Breast epithelium (tissue), 3 donors: ENCODE measurements around the gene GPBP1L1.

Experiments used
- POLR2A ChIP-seq: fragments of 450-650 bp; IDR thresholded peaks from one replicate; pipeline ENCODE4 v1.6.1; 2016; ENCODE audit warnings: antibody characterized with exemption, mild to moderate bottlenecking, moderate library complexity
- POLR2AphosphoS5 ChIP-seq, 3 donors: sonication (generic); formaldehyde crosslinking; IDR thresholded peaks; one replicate each; pipeline ENCODE4 v1.6.1; 2017; ENCODE audit warnings: antibody characterized with exemption in 3 of 3
- TF ChIP-seq, protein P1 (sequence below), 3 donors: fragments of 450-650 bp; IDR thresholded peaks; one replicate each; pipeline ENCODE4 v1.5.1; 2016 to 2017; ENCODE audit warnings: antibody characterized with exemption in 3 of 3, mild to moderate bottlenecking in 3 of 3, moderate library complexity in 3 of 3

DNA sequence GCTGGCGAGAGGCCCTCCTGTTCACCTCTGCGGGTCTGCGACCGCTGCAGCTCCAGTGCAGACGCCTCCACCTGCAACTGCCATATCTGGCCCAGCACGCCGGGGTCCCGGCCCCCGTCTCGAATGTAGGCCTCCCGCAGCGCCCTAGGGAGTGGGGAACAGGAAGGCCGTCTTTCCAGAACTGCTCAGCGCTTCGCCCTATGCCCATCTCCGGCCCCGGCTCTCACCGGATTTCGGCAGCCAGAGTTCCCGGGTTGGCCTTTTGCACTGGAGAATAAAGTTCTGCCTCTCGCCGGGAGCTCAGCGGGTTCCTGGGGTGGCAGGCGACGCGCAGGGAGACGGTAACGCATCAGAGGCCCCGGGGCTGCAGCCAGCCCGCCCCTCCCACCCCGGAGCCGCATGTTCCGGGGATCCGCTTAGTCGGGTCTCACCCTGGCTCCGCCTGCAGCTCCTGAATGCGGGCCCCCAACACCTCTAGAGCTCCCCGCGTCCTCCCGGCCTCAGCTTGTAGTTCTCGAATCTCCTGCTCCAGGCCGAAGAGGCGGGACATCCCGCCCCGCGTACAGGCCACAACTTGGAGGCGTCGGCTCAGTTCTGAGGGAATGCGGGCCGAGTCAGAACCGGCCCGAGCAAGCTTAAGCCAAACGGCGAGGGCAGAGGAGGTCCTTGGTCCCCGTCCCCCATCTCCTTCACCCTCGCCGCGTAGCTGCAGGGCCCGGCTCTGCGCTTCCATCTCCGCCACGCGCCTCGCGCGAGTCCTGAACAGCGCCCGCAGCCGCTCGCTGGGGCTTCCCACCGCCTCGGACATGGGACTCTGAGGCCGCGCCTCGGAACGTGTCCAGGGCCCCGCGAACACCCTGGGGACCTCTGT lies 63.6 kb downstream of the GPBP1L1 start:
- TF ChIP-seq, protein P1, sequence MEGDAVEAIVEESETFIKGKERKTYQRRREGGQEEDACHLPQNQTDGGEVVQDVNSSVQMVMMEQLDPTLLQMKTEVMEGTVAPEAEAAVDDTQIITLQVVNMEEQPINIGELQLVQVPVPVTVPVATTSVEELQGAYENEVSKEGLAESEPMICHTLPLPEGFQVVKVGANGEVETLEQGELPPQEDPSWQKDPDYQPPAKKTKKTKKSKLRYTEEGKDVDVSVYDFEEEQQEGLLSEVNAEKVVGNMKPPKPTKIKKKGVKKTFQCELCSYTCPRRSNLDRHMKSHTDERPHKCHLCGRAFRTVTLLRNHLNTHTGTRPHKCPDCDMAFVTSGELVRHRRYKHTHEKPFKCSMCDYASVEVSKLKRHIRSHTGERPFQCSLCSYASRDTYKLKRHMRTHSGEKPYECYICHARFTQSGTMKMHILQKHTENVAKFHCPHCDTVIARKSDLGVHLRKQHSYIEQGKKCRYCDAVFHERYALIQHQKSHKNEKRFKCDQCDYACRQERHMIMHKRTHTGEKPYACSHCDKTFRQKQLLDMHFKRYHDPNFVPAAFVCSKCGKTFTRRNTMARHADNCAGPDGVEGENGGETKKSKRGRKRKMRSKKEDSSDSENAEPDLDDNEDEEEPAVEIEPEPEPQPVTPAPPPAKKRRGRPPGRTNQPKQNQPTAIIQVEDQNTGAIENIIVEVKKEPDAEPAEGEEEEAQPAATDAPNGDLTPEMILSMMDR (IDR thresholded peaks at IDR 0.05) = no peak
- TF ChIP-seq POLR2AphosphoS5 (IDR thresholded peaks at IDR 0.05) (no peak), POLR2A (no peak)
